Measurements from ENCODE around the gene PTPRN2.
"Not testable (repeated sequence)": the region's sequence is repeated elsewhere in the genome, so short reads cannot be mapped to it uniquely, and the experiment has no call there.

The PTPRN2 gene

DNA sequence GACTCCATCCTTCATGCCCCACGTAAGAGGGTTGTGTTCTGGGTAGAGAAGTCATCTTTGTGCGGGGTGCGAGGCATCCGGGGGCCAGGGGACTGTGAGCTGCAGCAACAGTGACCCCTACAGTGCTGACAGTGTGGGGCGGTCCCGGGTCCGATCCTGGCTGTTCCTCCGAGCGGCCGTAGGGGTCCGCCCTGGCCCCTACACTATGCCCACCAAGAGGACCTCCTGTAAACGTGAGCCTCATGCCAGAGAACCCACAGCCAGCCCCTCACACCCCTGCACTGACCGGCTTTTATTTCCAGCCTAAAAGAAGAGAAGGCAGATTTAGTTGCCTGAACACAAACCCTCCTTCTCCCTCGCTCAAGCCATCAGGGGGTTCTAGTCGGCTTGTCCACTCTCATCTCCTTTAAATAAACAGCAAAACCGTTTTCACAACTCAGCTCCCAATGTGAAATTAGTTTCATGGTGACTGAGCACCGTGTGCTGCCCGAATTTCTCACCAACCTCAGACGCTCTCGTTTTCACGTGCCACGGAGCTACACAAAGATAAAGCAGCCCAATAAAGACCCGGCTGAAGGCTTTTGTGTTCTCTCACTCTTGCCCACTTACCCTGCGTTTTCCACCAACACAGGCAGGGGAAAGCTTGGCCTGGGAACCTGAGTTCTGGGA lies 588.6 kb downstream of the PTPRN2 start:
- DNase-seq: no peak

DNA sequence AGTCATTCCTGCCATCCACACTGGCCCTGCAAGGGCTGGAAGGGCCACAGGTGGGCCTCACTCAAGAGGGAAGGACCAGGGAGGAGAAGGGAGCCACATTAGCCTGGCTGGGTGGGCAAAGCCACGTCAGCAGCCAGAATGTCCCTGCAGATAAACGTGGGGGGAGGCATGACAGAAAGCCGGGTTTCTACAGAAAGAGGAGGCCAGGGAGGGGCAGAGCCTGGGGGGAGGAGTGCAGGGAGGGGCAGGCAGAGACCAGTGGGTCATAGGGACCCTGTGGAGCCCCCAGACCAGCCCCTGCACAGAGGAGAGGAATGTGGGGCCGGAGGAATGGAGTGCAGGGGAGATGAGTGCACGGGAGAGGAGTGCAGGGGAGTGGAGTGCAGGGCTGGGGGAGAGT lies 590.2 kb downstream of the PTPRN2 start:
- DNase-seq: no peak

DNA sequence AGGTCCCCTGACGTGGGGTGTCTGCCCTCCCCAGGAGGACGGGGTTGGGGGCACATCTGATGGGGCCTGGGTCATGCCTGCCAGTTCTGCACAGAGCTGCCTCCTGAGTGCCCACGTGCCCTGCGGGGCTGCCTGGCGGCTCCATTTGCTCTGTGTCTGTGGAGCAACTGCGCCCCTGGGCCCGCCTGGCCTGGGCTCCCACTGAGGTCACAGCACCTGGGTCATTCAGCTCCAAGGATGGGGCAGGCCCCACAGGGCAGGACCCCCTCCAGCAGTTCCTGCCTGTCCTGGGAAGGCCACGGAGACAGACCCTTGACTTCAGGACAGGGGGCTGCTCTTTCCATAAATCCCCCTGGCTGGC lies 590.6 kb downstream of the PTPRN2 start:
- no peak for DNase-seq

DNA sequence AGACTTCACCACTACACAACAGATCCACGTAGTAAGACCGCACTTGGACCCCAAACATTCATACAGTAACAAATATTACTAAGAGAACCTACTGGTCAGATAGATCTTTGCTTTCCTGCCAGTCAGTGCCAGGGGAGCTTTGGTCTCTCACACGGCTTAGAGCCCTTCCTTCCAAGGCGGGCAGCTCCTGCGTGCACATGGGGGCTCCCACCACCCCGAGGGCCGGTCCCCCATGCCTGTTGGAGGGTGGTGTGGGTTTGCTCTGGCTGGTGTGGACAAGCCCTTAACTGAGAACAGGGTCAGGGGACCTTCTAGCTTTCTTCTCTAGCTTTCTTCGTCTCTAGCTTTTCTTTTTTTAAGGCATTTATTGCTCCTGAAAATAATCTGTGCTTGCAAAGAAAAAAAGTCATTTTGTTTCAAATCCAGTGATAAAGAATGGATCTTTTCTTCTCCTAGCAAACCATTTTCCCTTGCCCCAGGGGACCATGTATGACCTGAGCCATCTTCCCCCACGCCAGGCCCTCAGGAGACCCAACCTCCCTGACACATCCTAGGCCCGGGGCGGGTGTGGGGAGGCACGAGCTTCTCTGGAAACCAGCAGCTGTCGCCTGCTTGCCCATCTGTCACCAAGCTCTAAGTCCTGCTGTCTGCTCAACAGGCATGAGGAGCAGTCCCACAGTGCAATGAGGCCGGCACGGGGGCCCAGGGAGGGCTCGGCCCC lies 591.1 kb downstream of the PTPRN2 start:
- DNase-seq: no peak

DNA sequence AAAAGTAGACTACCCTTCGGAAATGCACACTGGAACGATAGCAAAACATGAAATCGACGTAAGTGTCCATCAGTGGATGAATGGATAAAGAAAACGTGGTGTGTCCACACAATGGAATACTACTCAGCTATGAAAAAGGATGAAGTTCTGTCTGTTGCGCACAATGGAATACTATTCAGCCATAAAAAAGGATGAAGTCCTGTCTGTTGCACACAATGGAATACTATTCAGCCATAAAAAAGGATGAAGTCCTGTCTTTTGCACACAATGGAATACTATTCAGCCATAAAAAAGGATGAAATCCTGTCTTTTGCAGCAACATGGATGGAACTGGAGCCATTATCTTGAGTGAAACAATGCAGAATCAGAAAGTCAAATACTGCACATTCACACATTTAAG lies 591.8 kb downstream of the PTPRN2 start:
- DNase-seq: no peak

DNA sequence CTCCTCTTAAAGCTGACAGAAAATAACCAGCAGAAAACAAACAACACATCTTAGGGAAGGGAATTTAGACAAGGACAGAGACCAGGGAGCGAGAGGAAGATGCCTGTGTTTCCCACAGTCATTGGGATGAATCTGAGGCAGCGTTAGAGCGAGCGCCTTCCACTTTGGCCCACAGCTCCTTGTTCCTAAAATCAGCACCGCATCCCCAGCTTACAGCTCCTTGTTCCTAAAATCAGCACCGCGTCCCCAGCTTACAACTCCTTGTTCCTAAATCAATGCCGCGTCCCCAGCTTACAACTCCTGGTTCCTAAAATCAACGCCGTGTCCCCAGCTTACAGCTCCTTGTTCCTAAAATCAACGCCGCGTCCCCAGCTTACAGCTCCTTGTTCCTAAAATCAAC lies 593.3 kb downstream of the PTPRN2 start:
- no peak for DNase-seq

DNA sequence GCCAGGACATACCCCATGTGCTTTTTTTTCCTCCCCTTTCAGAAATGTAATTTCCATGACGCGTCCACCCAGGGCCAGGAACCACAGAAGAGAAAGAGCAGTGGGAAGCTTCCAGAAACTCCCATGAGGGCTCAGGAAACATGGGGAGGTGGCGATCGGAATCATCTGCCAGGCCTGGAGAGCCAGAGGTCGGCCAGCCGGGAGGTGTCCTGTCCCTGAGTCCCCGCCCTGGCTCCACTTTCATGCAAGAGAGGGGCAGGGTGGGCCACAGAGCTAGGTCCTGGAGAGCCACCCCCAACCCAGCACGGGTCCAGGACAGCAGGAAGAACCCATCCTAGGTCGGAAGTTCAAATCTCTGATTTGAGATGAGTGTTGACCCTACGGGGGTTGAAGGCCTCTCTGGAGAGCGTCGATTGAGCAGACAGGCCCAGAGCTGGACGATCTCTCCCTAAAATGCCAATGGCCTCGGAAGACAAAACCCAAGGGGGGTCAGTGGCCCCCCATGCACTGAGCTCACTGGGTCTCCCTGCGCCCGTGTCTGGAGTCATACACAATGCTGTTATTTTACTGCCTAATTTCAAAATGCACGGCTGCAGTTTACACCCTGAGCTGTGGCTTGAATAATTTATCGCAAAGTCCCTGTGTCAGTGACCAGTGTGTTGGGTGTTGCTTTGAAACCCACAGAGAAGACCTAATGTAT lies 594.1 kb downstream of the PTPRN2 start:
- DNase-seq: no peak

DNA sequence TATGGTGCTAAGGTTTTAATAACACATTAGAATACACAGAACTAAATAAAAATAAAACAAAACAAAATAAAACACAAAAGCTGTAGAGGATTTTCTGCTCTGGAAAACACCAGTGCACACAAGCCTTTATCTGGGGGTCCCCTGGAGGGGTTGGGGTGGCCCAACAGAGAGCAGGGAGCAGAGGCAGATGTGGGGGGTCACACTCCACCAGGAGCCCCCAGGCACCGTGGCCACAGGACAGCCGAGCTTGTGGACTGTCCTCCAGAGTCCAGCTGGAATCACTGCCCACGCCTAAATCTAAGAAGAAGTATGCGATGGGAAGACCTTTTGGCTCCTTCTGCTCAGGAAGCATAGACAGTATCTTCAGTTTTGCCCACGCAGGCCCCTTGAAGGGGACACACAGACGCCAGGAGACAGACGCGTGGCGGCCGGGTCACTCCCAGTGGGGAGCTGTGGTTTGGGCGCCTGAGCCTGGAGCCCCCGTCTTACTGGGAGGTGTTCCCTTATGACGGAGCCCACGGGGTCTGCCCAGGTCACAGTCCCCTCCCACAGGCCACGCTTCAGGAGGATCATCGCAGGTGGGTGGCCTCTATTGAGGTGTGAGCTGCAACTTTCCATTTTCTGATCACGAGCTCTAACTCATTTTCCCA lies 595.0 kb downstream of the PTPRN2 start:
- no peak for DNase-seq

DNA sequence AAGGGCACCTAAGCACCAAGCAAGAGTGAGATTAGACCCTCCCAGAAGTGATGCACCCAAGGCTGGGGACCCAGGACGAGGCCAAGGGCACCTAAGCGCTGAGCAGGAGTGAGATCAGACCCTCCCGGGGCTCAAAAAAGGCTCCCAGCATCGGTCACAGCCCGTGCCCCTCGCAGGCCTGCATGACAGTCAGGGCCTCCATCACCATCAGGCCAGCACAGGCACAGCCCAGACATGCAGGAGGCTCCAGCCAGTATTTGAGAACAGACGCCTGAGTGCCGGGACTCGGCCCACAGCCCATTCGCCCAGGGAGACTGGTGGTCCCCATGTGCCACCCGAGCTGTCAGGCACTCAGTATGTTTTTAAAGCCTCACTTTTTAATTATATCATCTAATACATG lies 595.9 kb downstream of the PTPRN2 start:
- DNase-seq: no peak

DNA sequence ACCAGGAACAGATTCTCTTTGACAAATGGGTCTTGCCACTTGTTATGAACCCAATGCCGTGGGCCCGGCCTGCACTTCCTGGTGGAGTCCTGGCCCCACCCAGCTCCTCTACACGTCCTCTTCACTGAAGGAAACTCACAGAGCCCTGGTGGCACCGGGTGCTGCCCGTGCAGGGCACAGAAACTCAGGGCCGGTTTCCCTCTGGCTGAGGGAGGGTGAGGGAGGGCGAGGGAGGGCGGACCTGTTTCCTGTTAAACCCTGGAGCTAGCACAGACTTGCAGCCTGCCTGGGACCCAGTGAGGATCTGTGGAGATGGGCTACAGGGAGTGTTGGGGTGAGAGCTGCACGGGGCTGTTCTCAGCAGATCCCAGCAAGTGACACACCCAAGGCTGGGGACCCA lies 596.3 kb downstream of the PTPRN2 start:
- no peak for DNase-seq

DNA sequence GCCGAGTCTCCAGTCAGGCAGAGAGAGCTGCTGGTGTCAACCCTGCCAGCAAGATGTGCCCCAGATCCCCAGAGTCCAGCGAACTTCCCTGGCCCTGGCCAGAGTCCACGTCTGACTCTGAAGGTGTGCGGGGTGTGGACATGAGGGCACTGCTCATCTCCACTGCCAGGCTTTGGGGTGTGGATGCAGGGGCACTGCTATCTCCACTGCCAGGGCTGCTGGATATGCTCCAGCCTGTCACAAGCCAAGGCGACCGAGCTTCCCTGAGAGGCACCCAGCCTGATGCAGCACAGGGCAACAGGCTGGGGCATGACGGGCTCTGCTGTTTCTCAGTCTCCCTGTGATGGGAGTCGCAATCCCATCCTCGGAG lies 596.8 kb downstream of the PTPRN2 start:
- no peak for DNase-seq

DNA sequence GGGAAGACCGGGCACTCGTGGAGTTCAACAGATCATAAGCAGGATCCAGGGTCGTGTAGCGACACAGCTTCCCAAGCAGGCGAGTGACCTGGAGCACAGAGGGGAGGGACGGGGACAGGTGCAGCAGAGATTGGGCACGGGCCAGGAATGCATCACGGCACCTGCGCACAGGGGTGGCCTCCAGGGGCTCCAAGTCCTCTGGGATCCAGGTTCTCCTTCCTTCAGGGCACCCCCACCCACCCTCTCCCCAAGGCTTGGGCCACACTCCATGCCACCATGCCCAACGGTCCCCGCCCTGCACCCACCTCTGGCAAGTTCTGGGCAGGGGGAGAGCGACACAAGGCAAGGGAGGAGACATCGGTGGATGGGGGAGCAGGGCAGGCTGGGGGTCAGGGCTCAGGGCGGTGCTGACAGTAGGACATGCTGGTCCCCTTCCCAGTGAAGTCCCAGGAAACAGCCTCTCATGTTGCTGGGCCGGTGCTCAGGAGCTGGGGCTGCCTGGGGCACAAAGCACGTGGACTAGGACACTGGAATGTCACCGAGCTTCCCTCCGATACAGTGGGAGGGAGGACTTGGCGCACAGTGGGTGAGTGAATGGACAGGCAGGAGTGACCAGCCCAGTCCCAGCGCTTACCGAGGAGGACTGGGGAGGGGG lies 597.3 kb downstream of the PTPRN2 start:
- DNase-seq: no peak

DNA sequence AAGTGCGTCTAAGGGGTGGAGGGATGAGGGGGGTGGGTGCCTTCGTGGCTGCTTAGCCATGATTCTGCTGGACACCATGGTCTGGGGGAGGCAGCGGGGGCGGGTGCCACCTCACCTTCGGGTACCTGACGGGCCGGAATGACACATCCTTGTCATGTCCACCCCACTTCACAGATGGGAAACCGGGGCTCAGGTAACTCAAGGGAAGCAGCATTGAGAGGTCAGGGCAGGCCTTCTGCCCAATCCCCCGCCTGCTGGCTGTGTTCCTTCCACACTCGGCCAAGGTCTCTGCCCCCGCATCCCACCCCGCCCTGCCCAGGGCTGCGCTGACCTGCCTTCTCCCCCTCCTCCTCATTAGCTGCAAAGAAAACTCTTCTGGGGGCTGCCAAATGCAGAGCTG lies 598.0 kb downstream of the PTPRN2 start:
- no peak for DNase-seq

DNA sequence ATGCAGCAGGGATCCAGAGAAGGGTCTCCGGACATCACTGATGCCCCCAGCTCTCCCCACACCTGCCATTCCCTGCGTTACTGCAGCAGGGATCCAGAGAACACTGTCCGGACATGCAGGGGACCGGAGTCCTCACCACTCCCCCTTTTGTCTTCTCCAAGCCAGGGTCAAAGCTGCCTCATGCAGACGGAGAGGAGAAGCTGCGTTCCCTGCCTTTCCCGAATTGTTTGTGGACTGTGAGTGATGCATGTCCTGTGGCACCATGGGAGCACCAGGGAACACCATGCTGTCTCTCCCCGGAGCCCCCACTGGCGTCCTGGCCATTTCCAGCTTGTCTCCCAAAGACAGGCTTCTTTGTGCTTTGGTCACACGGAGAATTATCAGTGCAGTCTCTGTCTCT lies 599.7 kb downstream of the PTPRN2 start:
- no peak for DNase-seq

DNA sequence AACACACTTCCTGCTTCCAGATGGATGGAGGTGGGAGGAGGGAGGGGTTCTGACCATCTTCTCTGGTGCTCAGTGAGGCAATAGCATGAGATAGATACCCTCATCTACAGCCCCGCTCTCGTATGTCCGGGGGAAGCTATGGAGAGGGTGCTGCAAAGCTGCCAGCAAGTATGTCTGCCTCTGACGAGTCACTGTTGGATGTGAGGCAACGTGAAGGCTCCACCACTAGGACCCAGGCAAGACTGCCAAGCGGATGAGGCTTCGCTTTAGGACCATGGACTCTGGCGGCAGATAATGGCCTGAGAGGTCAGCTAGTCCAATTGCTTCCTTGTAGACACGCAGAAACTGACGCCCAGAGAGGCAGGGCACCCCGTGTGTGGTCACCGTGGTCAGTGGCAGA lies 601.6 kb downstream of the PTPRN2 start:
- no peak for DNase-seq

DNA sequence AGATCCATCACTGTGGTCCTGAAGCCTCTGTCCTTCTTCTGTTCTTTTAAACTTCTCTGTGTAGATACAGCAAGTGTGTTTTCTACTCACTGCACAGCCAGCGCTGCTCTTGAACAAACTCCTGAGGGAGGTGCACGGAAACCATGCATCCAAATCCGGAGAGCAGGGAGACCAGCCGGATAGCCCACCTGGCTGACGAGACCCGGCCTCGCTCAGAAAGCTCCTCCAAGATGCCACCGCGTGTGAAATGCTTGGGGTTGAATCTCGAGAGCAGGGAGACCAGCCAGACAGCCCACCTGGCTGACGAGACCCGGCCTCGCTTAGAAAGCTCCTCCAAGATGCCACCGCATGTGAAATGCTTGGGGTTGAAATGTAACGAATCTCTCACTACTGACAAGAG lies 602.0 kb downstream of the PTPRN2 start:
- no peak for DNase-seq

DNA sequence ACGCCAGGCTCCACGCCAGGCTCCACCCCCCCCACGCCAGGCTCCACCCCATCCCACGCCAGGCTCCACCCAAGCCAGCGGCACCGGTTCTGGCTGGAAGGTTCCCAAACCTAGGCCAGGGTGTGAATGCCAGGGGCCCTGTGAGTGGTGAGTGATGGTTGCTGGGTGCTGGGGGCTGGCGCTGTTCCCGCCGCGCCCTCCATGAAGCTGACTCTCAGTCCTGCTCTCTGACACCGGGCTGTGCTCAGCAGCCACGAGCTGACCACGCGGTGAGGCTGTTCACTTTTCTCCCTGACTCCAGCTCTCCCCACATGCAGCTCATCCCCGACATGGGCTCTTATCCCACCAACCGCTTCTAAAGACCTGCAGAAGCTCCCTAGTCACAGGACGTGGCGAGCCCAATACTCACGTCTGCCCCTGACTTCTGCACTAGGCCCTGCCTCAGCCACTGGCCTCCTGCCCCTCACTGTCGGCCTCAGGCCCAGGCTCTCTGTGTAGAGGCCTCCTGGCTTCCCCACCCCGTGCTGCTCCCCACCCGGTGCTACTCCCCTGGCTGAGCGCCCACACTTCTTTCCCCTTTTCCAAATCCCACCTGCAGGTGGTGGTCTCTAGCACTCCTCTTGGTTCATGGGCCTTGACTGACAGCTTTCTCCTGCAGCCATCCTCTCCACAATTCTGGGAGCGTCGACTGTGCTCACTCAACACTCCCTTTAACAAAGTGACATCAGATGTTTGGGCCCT lies 603.0 kb downstream of the PTPRN2 start:
- no peak for DNase-seq

DNA sequence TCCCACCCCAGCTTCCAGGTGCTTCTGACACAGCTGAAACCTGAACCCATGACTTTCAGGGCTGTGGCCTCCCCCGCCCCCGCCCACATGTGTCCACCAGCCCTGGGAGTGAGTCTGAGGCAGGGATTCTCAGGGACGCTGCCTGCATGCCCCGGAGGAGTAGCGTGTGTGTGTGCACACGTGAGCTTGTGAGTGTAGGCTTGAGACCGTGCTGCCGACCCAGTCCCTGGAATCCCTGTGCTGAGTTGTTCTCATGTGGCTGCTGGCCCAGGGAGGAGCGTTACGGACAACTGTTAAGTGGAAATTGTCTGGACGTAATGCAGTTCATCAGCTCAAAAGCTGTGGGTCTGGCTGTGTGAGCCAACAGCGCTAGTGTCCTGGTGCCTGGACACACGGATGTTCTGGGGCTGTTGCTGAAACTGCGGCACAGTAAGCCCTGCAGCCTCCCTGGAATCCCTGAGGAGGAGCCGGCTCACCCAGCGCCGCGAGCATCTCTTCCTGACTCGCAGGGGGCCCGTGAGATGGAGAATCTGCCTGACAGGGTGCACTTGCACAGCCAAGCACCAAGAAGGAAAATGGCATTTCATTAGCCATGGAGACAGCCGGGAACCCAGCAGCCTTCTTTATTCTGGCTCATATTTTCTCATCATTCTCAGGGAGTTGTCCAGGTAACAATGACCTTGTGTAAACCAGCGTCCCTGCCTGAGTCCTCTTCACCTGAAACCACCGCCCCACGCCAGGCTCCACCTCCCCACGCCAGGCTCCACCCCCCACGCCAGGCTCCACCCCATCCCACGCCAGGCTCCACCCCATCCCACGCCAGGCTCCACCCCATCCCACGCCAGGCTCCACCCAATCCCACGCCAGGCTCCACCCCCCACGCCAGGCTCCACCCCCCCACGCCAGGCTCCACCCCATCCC lies 603.9 kb downstream of the PTPRN2 start:
- DNase-seq: no peak

DNA sequence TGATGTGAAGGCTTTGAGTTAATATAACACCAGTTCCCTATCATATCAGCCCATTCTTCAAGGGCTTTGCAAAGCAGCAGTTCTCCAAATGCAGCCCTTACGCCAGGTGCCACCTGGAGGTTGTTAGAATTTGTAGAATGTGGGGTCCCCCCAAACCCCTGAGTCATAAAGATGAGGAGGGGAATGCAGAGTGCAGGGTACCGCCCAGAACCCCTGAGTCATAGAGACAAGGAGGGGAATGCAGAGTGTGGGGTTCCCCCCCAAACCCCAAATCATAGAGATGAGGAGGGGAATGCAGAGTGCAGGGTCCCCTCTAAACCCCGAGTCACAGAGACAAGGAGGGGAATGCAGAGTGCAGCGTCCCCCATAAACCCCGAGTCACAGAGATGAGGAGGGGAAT lies 605.8 kb downstream of the PTPRN2 start:
- no peak for DNase-seq

DNA sequence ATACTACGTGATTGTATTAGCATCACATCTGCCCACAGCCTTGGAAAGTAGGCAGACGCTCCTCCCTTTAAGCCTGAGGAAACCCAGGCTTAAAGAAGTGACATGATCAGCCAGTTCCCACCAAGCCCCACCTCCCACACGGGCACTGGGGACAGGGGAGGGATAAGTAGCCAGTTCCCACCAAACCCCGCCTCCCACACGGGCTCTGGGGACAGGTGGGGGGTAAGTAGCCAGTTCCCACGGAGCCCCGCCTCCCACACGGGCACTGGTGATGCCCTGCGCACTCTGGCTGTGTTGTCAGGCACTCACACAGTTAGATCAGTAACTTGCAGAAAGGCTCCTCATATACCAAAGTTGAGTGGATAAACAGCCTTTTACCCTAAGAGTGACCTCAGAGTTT lies 606.8 kb downstream of the PTPRN2 start:
- DNase-seq: no peak

DNA sequence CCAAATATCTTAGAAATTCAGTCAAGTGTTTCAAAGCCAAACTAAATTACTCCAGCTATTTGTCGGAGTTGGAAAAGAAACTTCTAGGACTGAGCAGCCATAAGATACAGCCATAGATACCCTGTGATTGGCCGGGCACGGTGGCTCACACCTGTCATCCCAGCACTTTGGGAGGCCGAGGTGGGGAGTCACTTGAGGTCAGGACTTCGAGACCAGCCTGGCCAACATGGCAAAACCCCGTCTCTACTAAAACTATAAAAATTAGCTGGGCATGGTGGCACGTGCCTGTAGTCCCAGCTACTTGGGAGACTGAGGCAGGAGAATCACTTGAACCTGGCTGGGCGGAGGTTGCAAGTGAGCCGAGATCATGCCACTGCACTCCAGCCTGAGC lies 607.3 kb downstream of the PTPRN2 start:
- DNase-seq: not testable (repeated sequence)

Data from NCI-H510A (cell line).